HG02884 (cell line): ENCODE measurements around the gene SLC25A23.
"Not testable (repeated sequence)": the region's sequence is repeated elsewhere in the genome, so short reads cannot be mapped to it uniquely, and the experiment has no call there.

Experiments
- ATAC-seq: cut with Tn5 transposase; IDR thresholded peaks from one replicate; pipeline ENCODE4 v1.9.1; 2021; ENCODE audit warnings: mild to moderate bottlenecking, moderate library complexity; ENCODE audit not compliant: unreplicated experiment

The SLC25A23 gene

GRCh38 chr19:6459262-6460098 is at the start of gene SLC25A23:
Gene SLC25A23, minus strand, starts transcription at chr19:6459792. Its CDS starts 164 bp downstream, at chr19:6459628.
- no peak for ATAC-seq

- not testable (repeated sequence) for ATAC-seq
Observed at GRCh38 chr19:6508028-6508771, 48.6 kb upstream of the SLC25A23 start.

DNA sequence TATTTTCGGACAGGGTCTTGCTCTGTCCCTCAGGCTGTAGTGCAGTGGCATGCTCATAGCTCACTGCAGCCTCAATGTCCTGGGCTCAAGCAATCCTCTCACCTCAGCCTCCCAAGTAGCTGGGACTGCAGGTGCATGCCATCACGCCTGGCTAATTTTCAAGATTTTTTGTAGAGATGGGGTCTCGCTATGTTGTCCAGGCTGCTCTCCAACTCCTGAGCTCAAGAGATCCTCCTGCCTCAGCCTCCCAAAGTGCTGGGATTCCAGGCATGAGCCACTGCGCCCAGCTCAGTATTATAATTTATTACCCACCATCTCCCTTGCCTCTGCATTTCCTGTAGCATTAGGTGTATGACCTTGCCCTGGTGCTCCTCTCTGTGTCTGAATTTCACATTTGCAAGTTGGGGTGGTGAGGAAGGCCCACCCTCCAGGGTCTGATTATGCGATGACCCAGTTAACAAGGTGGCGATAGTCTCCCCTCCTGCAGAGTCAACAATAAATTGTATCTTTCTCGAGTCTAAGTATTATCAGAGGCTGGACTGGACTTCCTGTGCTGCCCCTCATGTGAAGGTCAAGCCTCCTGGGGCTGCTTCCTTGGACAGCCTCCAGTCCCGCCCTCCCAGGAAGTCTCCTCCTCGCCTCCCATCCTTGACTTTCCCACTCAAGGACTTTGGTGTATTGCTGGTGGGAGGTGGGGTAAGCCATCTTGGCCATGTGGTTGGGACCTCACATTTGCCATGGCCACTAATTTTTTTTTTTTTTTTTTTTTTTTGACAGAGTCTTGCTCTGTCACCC is 44.0 kb upstream of the SLC25A23 start:
- ATAC-seq, result no peak

GRCh38 chr19:6501740-6502648 is 42.4 kb upstream of the SLC25A23 start, which contains the start of gene TUBB4A:
Gene TUBB4A, minus strand, starts transcription at chr19:6502309. Its CDS starts 97 bp downstream, at chr19:6502212.
- no peak for ATAC-seq

- ATAC-seq, result no peak
Observed at GRCh38 chr19:6500837-6501739, 41.5 kb upstream of the SLC25A23 start.

DNA sequence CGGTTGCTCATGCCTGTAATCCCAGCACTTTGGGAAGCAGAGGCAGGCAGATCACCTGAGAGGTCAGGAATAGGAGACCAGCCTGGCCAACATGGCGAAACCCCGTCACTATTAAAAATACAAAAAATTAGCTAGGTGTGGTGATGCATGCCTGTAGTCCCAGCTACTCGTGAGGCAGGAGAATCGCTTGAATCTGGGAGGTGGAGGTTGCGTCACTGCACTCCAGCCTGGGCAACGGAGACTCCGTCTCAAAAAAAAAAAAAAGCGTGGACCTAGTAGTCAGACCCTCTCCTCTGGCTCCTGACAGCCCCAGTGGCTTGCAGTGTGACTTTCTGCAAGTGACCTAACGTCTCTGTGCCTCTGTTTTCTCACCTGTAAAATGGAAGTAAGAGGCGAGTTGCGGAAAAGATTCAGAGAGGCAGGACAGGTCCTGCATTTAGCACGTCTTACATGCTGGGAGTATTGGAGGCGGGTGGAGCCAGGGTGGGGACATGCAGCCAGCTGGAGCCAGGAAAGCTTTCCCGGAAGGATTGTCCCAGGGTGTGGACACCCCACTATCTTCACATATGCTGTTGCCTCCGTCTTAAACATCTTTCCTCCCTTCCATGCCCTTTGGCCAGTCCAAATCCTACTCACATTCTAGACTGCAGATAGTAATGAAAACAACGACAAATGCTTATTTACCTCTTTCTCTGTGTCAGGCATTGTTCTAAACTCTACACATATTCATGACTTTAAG is 39.6 kb upstream of the SLC25A23 start:
- no peak for ATAC-seq

DNA sequence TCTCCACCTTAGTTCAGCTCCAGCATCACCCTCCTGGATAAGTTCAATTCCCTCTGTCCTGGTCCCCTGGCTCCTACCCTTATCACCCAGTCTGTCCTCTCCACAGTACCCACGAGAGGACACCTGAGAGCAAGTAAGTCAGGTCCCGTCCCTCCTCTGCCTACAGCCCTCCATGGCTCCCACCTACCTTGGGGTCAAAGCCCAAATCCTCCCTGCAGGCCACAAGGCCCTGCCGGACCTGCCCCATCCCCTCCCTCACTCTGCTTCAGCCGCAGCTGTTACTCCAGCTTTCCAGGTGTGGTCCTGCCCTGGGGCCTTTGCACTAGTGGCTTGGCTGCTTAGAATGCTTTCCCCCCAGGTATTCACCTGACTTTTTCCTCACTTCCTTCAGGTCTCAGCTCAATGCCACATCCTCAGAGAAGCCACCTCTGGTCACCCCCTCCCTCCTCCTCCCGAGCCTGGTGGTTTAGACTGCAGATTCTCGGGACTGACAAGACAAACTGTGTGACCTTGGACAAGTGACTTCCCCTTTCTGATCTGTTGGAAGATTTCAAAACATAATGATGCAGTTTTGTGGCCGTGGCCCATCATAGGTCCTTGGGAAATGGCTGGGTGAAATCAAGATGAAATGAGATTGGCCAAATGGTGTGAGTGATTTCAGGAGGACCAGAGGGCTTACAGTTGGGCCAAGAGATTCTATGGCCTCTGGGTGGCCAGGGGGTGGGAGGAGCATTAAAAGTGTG is 38.9 kb upstream of the SLC25A23 start:
- no peak for ATAC-seq

- no peak for ATAC-seq
Observed at GRCh38 chr19:6495947-6496346, 36.4 kb upstream of the SLC25A23 start.

- no peak for ATAC-seq
Observed at GRCh38 chr19:6494438-6495036, 34.9 kb upstream of the SLC25A23 start.

DNA sequence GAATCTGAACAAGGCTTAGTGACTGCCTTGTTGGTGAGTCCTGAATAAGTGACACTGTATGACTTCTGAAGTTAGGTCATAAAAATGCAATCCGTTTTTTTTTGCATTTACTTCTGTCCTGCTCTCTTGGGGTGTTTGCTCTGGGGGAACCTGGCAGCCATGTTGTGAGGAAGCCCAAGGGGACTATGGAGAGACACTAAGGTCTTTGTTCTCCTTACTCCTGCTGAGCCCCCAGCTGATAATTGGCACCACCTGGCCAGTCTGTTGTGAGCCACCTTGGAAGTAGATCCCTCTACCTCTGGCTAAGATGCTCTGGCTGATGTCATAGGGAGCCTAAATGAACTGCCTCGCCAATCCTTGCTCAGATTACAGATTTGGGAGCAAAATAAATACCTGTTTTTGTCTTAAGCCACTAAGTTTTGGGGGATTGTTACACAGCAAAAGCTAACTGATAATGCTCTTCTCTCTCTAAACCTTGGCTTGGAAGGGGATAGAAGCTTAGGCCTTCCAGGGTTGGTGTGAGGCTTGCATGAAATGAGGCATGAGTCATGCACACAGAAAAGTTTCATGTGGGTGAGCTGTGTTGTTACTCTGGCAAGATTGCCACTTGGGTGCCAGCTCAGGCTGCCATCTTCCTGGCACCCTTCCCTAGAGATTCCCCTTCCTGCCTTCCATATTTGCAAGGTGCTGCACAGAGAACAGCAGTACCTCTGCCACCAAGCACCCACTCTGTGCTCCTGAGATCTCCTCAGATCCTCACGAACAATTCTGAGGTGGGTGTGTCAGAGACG is 32.4 kb upstream of the SLC25A23 start:
- ATAC-seq, result no peak

DNA sequence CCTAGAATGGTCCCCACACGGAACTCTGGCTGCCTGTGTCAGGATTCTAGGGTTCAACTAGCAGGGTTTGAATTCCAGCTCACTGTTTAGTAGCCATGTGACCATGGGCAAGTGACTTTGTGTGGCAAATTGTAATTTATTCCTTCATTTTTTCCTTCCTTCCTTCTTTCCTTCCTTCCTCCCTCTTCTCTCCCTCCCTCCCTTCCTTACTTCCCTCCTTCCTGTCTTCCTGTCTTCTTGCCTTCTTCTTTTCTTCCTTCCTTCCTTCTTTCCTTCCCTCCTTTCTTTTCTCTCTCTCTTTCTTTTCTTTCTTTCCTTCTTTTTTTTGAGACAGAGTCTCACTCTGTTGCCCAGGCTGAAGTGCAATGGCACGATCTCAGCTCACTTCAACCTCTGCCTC is 30.5 kb upstream of the SLC25A23 start:
- no peak for ATAC-seq

DNA sequence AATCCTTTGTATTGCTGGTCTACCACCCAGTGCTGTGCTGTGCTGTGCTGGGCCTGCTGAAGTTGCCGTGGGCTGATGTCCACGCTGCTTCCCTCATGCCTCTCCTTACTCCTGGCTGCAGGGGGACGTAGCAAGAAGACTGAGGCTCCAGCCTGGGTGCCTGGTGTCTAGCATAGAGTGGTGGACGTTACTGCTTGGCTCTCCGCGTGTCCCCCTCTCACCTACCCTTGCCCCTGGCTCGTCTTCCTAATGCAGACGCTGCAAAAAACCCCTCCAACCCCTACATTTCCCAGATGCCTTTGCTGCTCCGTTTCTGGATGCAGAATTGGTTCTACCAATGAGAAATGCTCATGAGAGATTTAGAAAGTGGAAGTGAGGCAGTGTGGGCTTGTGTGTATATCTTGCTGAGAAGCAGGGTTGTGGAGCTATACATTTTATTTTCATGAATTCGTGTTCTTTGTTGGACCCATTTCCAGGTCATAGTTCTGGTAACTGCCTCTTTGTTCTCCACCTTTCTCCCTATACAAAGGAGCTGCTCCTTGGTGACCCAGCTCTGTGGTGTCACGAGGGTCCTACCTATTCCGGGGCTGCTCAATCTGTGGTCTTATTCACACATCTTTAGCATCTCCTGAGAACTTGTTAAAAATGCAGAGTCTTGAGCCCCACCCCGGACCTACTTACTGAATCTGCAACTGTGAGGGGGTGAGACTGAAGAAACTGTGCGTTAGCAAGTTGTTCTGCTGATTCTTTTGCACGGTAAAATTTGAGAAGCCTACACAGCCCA is 29.9 kb upstream of the SLC25A23 start:
- ATAC-seq, result no peak

- no peak for ATAC-seq
Observed at GRCh38 chr19:6484831-6485230, 25.2 kb upstream of the SLC25A23 start.

GRCh38 chr19:6484230-6484629 is 24.6 kb upstream of the SLC25A23 start:
- no peak for ATAC-seq

DNA sequence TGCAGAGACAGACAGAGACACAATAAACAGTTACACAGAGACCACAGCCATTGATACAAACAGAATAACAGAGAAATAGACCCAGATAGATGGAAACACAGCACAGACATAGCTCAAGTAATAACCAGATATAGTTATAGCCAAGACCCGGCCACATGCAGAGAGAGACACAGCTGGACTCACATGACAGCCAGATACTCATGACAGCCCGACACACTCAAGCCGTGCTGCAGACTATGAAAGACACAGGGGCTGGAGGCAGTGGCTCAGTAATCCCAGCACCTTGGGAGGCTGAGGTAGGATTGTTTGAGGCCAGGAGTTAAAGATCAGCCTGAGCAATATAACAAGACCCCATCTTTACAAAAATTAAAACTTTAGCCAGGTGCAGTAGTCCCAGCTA is 23.6 kb upstream of the SLC25A23 start:
- ATAC-seq, result no peak

GRCh38 chr19:6482343-6482686 is 22.7 kb upstream of the SLC25A23 start:
- ATAC-seq, result no peak
